ENCODE data around the gene ARHGAP45. TPM values are rescaled to one million over a fixed set of nuclear protein-coding genes. Genes with fewer than 3 reads are reported as not detected.

The ARHGAP45 gene
- polyA plus RNA-seq, 2 of the 4 experiments (the other 2 are of a cell fraction) = 1.2 to 1.9 TPM

GRCh38 chr19:1085053-1085658, 18.2 kb downstream of the ARHGAP45 start:
- ChIA-PET CTCF (interaction anchor here (0.7 to 1.7 kb wide), 4 partner anchors 9 to 43 kb away, joined by 3 to 5 read pairs (median 5); no protein-coding TSS in a partner anchor), POLR2A (interaction anchor here (1.0 to 1.1 kb wide), 2 partner anchors 10 kb away, joined by 3 to 4 read pairs; partner anchors contain the start of gene POLR2E)

GRCh38 chr19:1085676-1086442, 18.9 kb downstream of the ARHGAP45 start:
- no peak overlapping the region for H3K4me3 ChIP-seq
- H3K9me3 ChIP-seq = no peaks in the 10 kb centered on the region
- H3K27ac ChIP-seq = no peak overlapping the region
- WGBS (ENCODE audit: missing lambda C conversion rate) = 79% methylated on average over 10 of the region's 38 CpGs
- CTCF ChIA-PET = interaction anchor here (0.7 to 1.7 kb wide), 5 partner anchors 9 to 43 kb away, joined by 3 to 5 read pairs (median 5); no protein-coding TSS in a partner anchor
- no peak for TF ChIP-seq JUNB (IDR thresholded peaks at IDR 0.05)
- no peak for TF ChIP-seq ELK1 (IDR thresholded peaks at IDR 0.05; ENCODE audit: low read depth, low read length)
- POLR2A ChIA-PET = interaction anchor here (1.0 kb wide), 1 partner anchor 9 kb away, joined by 4 read pairs; the partner anchor contains the start of gene POLR2E
- DNase-seq (ENCODE audit: low read depth in 1 of 2, low spot score in 1 of 2) = no peak
- ATAC-seq = no peak
- H3K4me1 ChIP-seq = peaks cover 6% of the 10 kb centered on the region; the same call in 1 of the 3 replicates
- FAIRE-seq = no peak
- H3K4me2 ChIP-seq = no peak overlapping the region

More at GRCh38 chr19:1085053-1085658, 18.2 kb downstream of the ARHGAP45 start:
- Histone ChIP-seq H3K4me1 (peaks cover 6% of the 10 kb centered on the region; the same call in 1 of the 3 replicates), H3K4me2 (no peak overlapping the region), H3K4me3 (no peak overlapping the region), H3K9me3 (no peaks in the 10 kb centered on the region), H3K27ac (no peak overlapping the region)
- no peak for DNase-seq (ENCODE audit: low read depth in 1 of 2, low spot score in 1 of 2)
- WGBS (ENCODE audit: missing lambda C conversion rate) = 81% methylated on average over 8 of the region's 8 CpGs
- FAIRE-seq = no peak
- ATAC-seq = no peak
- TF ChIP-seq NPAS2 (CRISPR knock-in tag; IDR thresholded peaks at IDR 0.05; ENCODE audit: borderline replicate concordance) = no peak
- TF ChIP-seq RFX5 (IDR thresholded peaks at IDR 0.05) = no peak
- no peak for TF ChIP-seq HEYL (CRISPR knock-in tag; IDR thresholded peaks at IDR 0.05)
- no peak for TF ChIP-seq PHF8 (IDR thresholded peaks at IDR 0.05; ENCODE audit: borderline replicate concordance, low read depth)
- TF ChIP-seq GATA3 (IDR thresholded peaks at IDR 0.05; ENCODE audit: borderline replicate concordance) = no peak
- TF ChIP-seq HOXB13 (CRISPR knock-in tag; IDR thresholded peaks at IDR 0.05; ENCODE audit: low read depth) = no peak
- no peak for TF ChIP-seq SREBF2 (IDR thresholded peaks at IDR 0.05)

- H3K4me1 ChIP-seq = peaks cover 6% of the 10 kb centered on the region; the same call in 1 of the 3 replicates
- FAIRE-seq (no peak), DNase-seq (ENCODE audit: low read depth in 1 of 2, low spot score in 1 of 2) (no peak), ATAC-seq (no peak)
- no peak overlapping the region for H3K4me3 ChIP-seq
- no peaks in the 10 kb centered on the region for H3K9me3 ChIP-seq
- POLR2A ChIA-PET = no interaction called here
- H3K4me2 ChIP-seq = no peak overlapping the region
- TF ChIP-seq HOXA7 (CRISPR knock-in tag; IDR thresholded peaks at IDR 0.05) (no peak), REST (IDR thresholded peaks at IDR 0.05) (no peak), ZFP36 (IDR thresholded peaks at IDR 0.05; ENCODE audit: borderline replicate concordance, partially characterized antibody) (no peak)
- H3K27ac ChIP-seq = no peak overlapping the region
- 81% methylated on average over 21 of the region's 21 CpGs for WGBS (ENCODE audit: missing lambda C conversion rate)
- CTCF ChIA-PET = interaction anchor here (0.9 kb wide), 1 partner anchor 22 kb away, joined by 4 read pairs; no protein-coding TSS in a partner anchor
Observed at GRCh38 chr19:1086613-1087012, 19.6 kb downstream of the ARHGAP45 start.

All from A549 (cell line).